GM18517 (cell line): Measurements from ENCODE around the gene HERC4.
"Not testable (repeated sequence)": the region's sequence is repeated elsewhere in the genome, so short reads cannot be mapped to it uniquely, and the experiment has no call there.

Experiments used
- ATAC-seq: cut with Tn5 transposase; IDR thresholded peaks from one replicate; pipeline ENCODE4 v1.9.1; 2021; ENCODE audit warnings: mild to moderate bottlenecking, moderate library complexity; ENCODE audit not compliant: unreplicated experiment

Gene HERC4

DNA sequence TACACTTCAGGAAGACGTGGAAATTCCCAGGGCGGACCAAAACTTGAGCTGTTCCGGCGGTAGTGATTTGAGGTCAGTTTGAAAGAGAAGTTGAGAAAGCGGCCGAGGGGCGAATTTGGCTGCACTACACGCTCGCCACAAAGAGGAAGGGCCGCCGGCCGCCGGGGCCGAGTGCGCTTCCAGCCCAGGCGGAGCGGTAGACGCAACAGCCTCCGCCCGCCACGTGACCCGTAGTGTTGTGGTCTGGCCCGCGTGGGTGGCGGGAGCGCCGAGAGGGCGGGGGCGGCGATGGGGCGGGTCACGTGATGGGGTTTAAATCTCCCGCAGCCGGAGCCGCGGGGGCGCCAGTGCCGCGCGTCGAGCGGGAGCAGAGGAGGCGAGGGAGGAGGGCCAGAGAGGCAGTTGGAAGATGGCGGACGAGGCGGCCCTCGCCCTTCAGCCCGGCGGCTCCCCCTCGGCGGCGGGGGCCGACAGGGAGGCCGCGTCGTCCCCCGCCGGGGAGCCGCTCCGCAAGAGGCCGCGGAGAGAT is 190.7 kb downstream of the HERC4 start, which contains the start of gene SIRT1:
SIRT1 (plus strand) TSS at position 344 of the 529 bp plus-strand sequence; CDS start at position 410, 66 bp downstream.
- ATAC-seq = peak; percentile 83

DNA sequence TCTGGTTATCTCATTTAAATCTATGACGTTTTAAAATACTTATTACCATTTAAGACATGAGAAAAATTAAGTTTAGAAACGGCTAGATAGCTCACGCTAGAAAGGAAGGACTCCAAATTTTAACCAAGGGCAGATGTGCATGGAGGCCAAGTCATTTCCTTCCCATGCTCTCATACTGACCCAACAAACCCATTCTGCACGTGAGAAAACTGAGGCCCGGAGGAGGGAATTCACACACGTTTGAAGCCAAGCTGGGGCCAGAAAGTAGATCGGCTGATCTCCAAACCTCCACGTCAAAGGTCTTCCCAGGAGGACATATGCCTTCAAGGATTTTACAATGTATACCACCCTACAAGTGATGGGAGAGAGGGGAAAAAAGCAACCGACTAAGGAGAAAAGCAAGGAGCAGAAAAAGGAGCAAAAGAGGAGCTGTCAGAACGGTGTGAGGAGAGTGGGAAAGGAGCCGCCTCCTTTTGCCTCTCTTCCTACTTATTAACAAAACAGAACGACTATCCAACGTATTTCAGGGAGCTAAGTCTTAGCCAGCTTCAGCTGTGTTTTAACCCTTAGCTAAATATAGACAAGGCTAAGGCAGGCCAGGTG is 191.3 kb downstream of the HERC4 start:
- ATAC-seq = no peak

DNA sequence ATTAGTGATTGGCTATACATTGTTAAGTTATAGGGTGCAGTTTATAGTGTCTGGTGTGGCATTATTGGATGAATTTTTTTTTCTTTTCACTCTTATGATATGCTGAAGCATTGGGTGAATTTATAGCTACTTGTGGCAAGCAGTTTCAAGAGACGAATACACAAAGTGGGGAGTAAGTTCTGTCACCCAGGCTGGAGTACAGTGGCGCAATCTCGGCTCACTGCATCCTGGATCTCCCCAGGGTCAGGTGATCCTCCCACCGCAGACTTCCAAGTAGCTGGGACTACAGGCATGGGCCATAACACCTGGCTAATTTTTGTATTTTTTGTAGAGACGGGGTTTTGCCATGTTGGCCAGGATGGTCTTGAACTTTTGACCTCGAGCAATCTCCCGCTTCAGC is 196.9 kb downstream of the HERC4 start:
- no peak for ATAC-seq

DNA sequence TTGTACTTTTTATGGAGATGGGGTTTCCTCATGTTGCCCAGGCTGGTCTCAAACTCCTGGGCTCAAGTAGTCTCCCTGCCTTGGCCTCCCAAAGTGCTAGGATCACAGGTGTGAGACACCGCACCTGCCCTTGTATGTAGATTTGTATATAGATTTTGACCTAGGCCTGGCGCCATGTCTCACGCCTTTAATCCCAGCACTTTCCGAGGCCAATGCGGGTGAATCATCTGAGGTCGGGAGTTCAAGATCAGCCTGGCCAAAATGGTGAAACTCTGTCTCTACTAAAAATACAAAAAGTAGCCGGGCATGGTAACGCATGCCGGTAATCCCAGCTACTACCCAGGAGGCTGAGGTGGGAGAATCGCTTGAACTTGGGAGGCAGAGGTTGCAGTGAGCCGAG is 197.7 kb downstream of the HERC4 start:
- ATAC-seq = not testable (repeated sequence)

DNA sequence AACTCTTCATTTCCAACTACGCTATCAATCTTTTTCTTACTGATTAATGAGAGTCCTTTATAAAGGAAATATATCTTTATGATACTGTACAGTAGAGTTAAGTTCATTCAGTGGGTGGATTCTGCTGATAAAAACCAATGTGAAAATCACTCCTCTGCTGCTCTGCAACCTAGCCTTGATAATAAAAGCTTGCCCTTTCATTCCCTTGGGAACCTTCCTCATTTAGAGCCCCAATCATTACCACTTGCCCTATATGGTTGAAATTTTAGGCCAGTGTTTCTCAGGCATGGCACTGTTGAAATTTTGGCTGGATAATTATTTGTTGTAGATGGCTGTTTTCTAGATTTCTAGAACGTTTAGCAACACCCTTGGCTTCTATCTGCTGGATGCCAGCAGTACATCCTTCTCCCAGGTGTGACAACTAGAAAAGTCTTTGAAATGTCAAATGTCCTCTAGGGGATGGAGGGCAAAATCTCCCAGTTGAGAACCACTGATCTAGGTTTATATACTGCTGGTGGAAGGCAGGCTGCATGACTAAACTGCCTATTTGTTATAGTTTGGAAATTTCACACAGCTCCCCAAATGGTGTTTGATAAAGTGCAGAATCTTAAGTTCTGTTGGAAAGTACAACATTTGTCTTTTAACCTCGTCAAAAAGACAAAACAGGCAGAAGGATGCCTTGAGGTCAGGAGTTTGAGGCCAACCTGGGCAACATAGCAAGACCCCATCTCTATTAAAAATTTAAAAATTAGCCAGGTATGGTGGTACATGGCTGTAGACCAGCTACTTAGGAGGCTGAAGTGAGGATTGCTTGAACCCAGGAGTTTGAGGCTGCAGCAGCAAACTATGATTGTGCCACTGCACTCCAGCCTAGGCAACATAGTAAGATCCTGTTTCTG is 199.5 kb downstream of the HERC4 start:
- ATAC-seq = no peak
